GM13977 (cell line): ENCODE measurements around the gene ZBTB7C.

ENCODE experiments used
- DNase-seq: peaks from one replicate; pipeline ENCODE4 v3.0.0; 2012; ENCODE audit warnings: low spot score
- in situ Hi-C: fragments of 300-500 bp; cut with MboI; formaldehyde crosslinking; loops from one replicate; pipeline ENCODE4 v1.12.0; 2022; ENCODE audit warnings: low sequenced_read_pairs, low pct_unique_long_range_greater_than_20kb, mixed read lengths, inconsistent platforms; ENCODE audit not compliant: unreplicated experiment
- TF ChIP-seq, protein P1 (sequence below): IDR thresholded peaks from 2 replicates; pipeline ENCODE4 v1.5.1; 2012; ENCODE audit warnings: mild to moderate bottlenecking, control low read depth; ENCODE audit not compliant: insufficient read depth; ENCODE audit errors: extremely low read depth, missing control alignments

ZBTB7C gene

GRCh38 chr18:48308027-48308635 is 101.1 kb downstream of the ZBTB7C start:
- TF ChIP-seq, protein P1, sequence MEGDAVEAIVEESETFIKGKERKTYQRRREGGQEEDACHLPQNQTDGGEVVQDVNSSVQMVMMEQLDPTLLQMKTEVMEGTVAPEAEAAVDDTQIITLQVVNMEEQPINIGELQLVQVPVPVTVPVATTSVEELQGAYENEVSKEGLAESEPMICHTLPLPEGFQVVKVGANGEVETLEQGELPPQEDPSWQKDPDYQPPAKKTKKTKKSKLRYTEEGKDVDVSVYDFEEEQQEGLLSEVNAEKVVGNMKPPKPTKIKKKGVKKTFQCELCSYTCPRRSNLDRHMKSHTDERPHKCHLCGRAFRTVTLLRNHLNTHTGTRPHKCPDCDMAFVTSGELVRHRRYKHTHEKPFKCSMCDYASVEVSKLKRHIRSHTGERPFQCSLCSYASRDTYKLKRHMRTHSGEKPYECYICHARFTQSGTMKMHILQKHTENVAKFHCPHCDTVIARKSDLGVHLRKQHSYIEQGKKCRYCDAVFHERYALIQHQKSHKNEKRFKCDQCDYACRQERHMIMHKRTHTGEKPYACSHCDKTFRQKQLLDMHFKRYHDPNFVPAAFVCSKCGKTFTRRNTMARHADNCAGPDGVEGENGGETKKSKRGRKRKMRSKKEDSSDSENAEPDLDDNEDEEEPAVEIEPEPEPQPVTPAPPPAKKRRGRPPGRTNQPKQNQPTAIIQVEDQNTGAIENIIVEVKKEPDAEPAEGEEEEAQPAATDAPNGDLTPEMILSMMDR = no peak
- in situ Hi-C loops = no loop called here
- no peak for DNase-seq

DNA sequence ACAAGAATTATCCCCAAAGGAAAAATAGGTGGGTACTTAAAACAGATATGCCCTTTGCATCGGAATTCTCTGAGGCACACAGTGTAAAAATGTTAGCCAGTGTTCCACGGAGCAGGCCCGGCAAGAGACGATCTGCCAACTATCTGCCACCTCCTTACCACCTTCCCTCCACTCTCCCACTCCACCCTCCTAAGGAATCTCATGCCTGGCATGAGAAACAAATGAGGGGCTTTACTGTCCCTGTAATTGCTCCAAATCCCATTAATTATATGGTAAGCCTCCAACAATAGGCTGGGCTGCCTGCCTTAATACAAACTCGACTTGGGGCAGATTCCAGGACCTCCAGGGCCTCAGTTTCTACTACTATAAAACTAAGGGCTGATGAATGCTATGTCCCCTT is 102.3 kb downstream of the ZBTB7C start:
- TF ChIP-seq, protein P1 = no peak
- in situ Hi-C loops = no loop called here
- DNase-seq = no peak

DNA sequence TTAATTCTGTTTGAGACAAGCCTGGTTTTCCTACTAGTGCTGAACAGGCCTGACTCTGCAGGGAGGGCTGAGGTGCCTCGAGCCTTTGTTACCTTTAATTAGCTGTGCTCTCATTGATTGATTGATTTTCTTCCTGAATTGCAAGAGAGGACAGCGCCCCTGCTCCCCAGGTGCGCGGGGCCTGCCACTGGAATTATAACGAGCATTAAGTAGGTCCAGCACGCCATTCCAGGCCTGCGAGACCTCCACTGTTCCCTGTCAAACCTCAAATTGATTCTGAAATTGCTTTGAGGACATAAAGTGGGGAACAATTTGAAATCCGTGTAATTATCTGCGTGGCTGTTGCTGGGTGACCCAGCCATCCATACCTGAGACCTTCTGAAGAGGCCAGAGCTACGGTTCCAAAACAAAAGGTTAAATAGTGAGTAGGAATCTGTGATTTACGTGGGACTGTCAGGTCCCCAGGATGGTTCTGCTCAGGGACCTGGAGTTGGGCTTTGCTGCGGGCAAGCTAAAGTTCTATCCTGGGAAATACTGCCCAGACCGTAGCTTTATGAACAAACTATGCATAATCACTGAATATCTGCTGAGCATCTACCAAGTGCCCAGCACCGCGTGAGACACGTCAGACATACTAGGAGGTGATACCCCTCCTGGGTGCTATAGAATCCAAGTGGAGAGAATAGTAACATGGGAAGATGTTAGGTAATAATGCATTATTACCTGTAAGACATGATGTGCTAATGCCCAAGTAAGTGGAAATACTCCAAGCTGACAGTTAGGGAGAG is 104.1 kb downstream of the ZBTB7C start:
- in situ Hi-C loops = no loop called here
- TF ChIP-seq, protein P1 = no peak

GRCh38 chr18:48303883-48304282 is 105.3 kb downstream of the ZBTB7C start:
- TF ChIP-seq, protein P1 = no peak
- in situ Hi-C loops = no loop called here

More for the DNA sequence above, 104.1 kb downstream of the ZBTB7C start:
- no peak for DNase-seq

GRCh38 chr18:48302736-48303135 is 106.4 kb downstream of the ZBTB7C start:
- in situ Hi-C loops = no loop called here
- TF ChIP-seq, protein P1 = no peak
- no peak for DNase-seq

More at GRCh38 chr18:48303883-48304282, 105.3 kb downstream of the ZBTB7C start:
- no peak for DNase-seq

- DNase-seq = no peak
- TF ChIP-seq, protein P1 = no peak
- in situ Hi-C loops = no loop called here
Observed at GRCh38 chr18:48300463-48300961, 108.7 kb downstream of the ZBTB7C start.
